ENCODE results near the gene MMP25.
A peak's percentile ranks its signal among the peaks of the same experiment; 100 is the strongest.
"Not testable (repeated sequence)": the region's sequence is repeated elsewhere in the genome, so short reads cannot be mapped to it uniquely, and the experiment has no call there.

Gene MMP25

GRCh38 chr16:3054965-3055733 lies 8.8 kb downstream of the MMP25 start:
- DNase-seq (ENCODE audit: low spot score in 2 of 2) = no peak

GRCh38 chr16:3055734-3056115 lies 9.4 kb downstream of the MMP25 start:
- Mint-ChIP-seq H3K4me1 (peaks cover 75% of the 10 kb centered on the region), H3K27ac (peak overlapping the region; percentile 90), H3K4me3 (peak overlapping the region; percentile 77)

More at GRCh38 chr16:3054965-3055733, 8.8 kb downstream of the MMP25 start:
- H3K36me3 Mint-ChIP-seq = peaks cover 76% of the 10 kb centered on the region
- peak; percentile 2 for ATAC-seq
- H3K4me3 Mint-ChIP-seq = peak overlapping the region; percentile 77
- no peaks in the 10 kb centered on the region for H3K9me3 Mint-ChIP-seq
- H3K27ac Mint-ChIP-seq = peak overlapping the region; percentile 90
- peaks cover 71% of the 10 kb centered on the region for H3K4me1 Mint-ChIP-seq

GRCh38 chr16:3056336-3057180 lies 10.2 kb downstream of the MMP25 start:
- Mint-ChIP-seq H3K4me1 (peaks cover 69% of the 10 kb centered on the region), H3K27ac (peak overlapping the region; percentile 90), H3K36me3 (peaks cover 69% of the 10 kb centered on the region)

More at GRCh38 chr16:3055734-3056115, 9.4 kb downstream of the MMP25 start:
- not testable (repeated sequence) for ATAC-seq; H3K9me3 Mint-ChIP-seq; DNase-seq (ENCODE audit: low spot score in 2 of 2)
- peaks cover 73% of the 10 kb centered on the region for H3K36me3 Mint-ChIP-seq

GRCh38 chr16:3057181-3058138 lies 11.1 kb downstream of the MMP25 start:
- Mint-ChIP-seq H3K27ac (peak overlapping the region; percentile 90), H3K9me3 (no peaks in the 10 kb centered on the region), H3K4me1 (peaks cover 62% of the 10 kb centered on the region), H3K36me3 (peaks cover 60% of the 10 kb centered on the region), H3K4me3 (peak overlapping the region; percentile 77)
- ATAC-seq (no peak), DNase-seq (ENCODE audit: low spot score in 2 of 2) (no peak)

More at GRCh38 chr16:3056336-3057180, 10.2 kb downstream of the MMP25 start:
- peak overlapping the region; percentile 77 for H3K4me3 Mint-ChIP-seq
- ATAC-seq = no peak
- no peak for DNase-seq (ENCODE audit: low spot score in 2 of 2)
- H3K9me3 Mint-ChIP-seq = no peaks in the 10 kb centered on the region

- Mint-ChIP-seq H3K36me3 (peaks cover 57% of the 10 kb centered on the region), H3K9me3 (no peaks in the 10 kb centered on the region), H3K4me1 (peaks cover 66% of the 10 kb centered on the region), H3K4me3 (peak overlapping the region; percentile 77), H3K27ac (peak overlapping the region; percentile 90)
- DNase-seq (ENCODE audit: low spot score in 2 of 2) (no peak), ATAC-seq (peak; percentile 63)
Measured at GRCh38 chr16:3058139-3059030, 12.0 kb downstream of the MMP25 start.

DNA sequence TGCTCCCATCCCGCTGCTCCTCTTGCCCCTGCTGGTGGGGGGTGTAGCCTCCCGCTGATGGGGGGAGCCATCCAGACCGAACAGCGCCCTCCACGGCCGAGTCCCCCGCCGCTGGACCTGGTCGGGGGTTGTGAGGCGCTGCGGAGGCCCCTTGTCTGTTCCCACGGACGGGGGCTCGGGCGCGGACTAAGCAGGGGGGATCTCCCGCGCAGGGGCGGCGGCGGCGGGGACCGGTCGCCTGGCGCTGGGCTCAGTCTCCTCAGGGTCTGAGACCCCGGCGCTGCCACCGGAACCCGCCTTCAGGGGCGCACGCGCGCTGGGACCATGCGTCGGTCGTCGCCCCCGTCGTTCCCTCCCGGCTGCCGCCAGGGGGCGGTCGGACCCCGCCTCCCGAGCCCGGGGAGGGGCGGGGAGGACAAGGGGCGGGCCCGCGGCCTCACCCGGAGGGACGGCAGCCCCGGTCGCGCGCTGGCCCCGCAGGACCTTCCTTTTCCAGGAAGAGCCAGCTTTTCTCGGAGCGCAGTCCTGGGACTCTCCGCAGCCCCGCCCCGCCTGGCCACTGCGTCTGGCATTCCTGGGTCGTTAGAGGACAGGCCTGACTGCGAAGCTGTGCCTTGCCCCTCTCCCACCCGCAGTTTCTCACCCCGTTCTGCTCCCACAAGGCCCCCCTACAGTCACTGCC lies 12.8 kb downstream of the MMP25 start:
- Mint-ChIP-seq H3K4me1 (peaks cover 66% of the 10 kb centered on the region), H3K27ac (peak overlapping the region; percentile 90), H3K9me3 (no peaks in the 10 kb centered on the region), H3K36me3 (peaks cover 54% of the 10 kb centered on the region), H3K4me3 (peak overlapping the region; percentile 77)
- ATAC-seq = peak; percentile 85
- DNase-seq (ENCODE audit: low spot score in 2 of 2) = peak; percentile 96 to 97

DNA sequence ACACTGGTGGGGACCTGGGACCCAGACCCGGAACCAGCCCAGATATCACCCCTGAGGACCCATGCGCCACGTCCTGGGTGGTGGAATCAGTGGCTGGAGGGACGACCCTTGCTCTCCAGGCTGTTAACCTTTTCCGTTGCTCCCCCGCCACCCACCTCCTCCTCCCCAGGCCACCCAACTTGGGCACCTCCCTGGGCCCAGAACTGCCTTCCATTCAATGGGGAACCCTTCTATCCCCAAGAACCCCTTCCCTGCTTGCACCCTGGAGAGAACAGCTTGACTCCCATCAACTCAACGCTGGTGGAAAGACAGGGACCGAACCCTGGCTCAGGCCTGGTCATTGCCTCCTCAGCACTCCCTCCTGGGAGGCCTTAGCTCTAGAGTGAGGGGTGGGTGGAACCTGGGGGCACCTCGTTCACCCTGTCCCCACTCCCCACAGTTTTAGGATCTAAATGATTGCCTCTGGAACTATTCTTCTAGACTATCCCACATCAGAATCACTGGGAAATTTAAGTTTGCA lies 13.4 kb downstream of the MMP25 start:
- DNase-seq (ENCODE audit: low spot score in 2 of 2) (peak in 1 of 2 donors; percentile 61), ATAC-seq (no peak)
- peaks cover 66% of the 10 kb centered on the region for H3K4me1 Mint-ChIP-seq
- peak overlapping the region; percentile 77 for H3K4me3 Mint-ChIP-seq
- H3K9me3 Mint-ChIP-seq = no peaks in the 10 kb centered on the region
- H3K27ac Mint-ChIP-seq = peak overlapping the region; percentile 90
- peaks cover 54% of the 10 kb centered on the region for H3K36me3 Mint-ChIP-seq

DNA sequence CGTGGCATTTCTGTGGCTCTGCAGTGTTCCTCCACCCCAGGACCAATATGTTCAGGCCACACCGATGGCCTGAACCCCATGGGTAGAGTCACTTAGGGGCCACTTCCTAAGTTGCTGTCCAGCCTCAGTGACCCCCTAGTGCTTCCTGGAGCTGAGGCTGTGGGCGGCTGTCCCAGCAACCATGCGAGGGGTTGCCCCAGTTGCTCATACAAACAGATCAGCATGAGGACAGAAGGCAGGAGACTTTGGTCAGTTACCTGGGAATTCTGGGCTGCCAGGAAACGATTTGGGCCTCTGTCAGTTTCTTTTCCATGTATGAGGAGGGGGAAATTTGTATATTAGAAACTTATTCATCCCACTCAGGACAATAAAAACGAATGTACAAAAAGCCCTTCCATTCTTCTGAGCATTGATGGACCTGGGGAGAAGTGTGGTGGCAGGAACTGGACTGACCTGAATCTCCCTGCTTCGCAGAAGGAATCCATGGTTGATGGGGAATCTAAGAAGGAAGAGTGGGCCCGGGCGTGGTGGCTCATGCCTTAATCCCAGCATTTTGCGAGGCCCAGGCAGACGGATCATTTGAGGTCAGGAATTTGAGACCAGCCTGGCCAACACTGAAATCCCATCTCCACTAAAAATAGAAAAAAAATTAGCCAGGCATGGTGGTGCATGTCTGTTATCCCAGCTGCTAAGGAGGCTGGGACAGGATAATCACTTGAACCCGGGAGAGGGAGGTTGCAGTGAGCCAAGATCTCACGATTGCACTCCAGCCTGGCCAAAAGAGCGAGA lies 14.2 kb downstream of the MMP25 start:
- Mint-ChIP-seq H3K9me3 (no peaks in the 10 kb centered on the region), H3K4me3 (peak overlapping the region; percentile 77), H3K4me1 (peaks cover 64% of the 10 kb centered on the region), H3K36me3 (peaks cover 54% of the 10 kb centered on the region), H3K27ac (peak overlapping the region; percentile 90)
- no peak for ATAC-seq
- DNase-seq (ENCODE audit: low spot score in 2 of 2) = no peak

GRCh38 chr16:3062553-3062952 lies 16.2 kb downstream of the MMP25 start:
- DNase-seq (ENCODE audit: low spot score in 2 of 2) (no peak), ATAC-seq (no peak)
- H3K27ac Mint-ChIP-seq = peak overlapping the region; percentile 100
- peaks cover 48% of the 10 kb centered on the region for H3K4me1 Mint-ChIP-seq
- H3K4me3 Mint-ChIP-seq = no peak overlapping the region
- no peaks in the 10 kb centered on the region for H3K9me3 Mint-ChIP-seq
- H3K36me3 Mint-ChIP-seq = peaks cover 54% of the 10 kb centered on the region

- no peak for DNase-seq (ENCODE audit: low spot score in 2 of 2)
- Mint-ChIP-seq H3K9me3 (no peaks in the 10 kb centered on the region), H3K36me3 (peaks cover 60% of the 10 kb centered on the region), H3K27ac (peak overlapping the region; percentile 100), H3K4me3 (peak overlapping the region; percentile 100), H3K4me1 (peaks cover 53% of the 10 kb centered on the region)
- no peak for ATAC-seq
Measured at GRCh38 chr16:3063625-3064386, 17.4 kb downstream of the MMP25 start.

DNA sequence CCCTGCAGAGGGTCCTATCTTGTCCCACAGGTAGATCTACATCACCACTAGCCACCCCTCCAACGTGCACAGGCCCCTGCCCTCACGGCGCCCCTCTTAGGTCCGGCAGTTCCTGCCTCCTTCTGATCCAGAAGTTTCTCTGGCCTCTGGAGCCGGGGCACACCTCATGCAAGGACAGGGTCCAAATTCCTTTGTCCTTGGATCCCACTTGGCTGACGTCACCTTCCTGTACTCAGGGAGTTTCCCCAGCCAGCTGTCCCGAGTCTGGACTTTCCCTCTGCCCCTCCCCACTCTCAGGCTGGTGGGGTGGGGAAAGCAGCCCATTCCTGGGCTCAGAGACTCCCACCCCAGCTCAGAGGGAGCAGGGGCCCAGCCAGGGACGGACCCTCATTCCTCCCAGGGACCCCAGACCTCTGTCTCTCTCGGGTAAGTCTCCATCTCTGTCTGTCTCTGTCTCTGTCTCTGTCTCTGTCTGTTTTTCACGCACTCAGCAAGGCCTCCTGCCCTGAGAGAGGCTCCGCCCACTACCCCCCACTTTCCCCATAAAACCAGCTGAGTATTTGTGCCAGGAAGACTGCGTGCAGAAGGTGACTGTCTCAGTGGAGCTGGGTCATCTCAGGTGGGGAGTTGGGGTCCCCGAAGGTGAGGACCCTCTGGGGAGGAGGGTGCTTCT lies 18.8 kb downstream of the MMP25 start, which contains the start of gene IL32:
IL32 (plus strand) TSS at position 572 of the 673 bp plus-strand sequence. CDS start 172 bp downstream, outside the sequence.
- ATAC-seq = peak; percentile 68
- Mint-ChIP-seq H3K27ac (peak within 1 kb of the TSS; percentile 100), H3K4me1 (peaks cover 57% of the 10 kb centered on the region), H3K36me3 (peaks cover 65% of the 10 kb centered on the region), H3K9me3 (no peaks in the 10 kb centered on the region), H3K4me3 (peak within 1 kb of the TSS; percentile 100)
- peak in 1 of 2 donors; percentile 87 for DNase-seq (ENCODE audit: low spot score in 2 of 2)
